Stimulated activated CD8-positive, alpha-beta memory T cell treated with anti-CD3 and anti-CD28 coated beads, Interleukin-15, amount 100 ng/mL, for 1 hour (primary cell): Measurements from ENCODE around the gene CEP162.
A peak's percentile ranks its signal among the peaks of the same experiment; 100 is the strongest.
"Not testable (repeated sequence)": the region's sequence is repeated elsewhere in the genome, so short reads cannot be mapped to it uniquely, and the experiment has no call there.

Experiments
- DNase-seq: peaks from one replicate; pipeline ENCODE4 v3.0.0-alpha.2; 2020; ENCODE audit warnings: low read depth

Gene CEP162, protein sequence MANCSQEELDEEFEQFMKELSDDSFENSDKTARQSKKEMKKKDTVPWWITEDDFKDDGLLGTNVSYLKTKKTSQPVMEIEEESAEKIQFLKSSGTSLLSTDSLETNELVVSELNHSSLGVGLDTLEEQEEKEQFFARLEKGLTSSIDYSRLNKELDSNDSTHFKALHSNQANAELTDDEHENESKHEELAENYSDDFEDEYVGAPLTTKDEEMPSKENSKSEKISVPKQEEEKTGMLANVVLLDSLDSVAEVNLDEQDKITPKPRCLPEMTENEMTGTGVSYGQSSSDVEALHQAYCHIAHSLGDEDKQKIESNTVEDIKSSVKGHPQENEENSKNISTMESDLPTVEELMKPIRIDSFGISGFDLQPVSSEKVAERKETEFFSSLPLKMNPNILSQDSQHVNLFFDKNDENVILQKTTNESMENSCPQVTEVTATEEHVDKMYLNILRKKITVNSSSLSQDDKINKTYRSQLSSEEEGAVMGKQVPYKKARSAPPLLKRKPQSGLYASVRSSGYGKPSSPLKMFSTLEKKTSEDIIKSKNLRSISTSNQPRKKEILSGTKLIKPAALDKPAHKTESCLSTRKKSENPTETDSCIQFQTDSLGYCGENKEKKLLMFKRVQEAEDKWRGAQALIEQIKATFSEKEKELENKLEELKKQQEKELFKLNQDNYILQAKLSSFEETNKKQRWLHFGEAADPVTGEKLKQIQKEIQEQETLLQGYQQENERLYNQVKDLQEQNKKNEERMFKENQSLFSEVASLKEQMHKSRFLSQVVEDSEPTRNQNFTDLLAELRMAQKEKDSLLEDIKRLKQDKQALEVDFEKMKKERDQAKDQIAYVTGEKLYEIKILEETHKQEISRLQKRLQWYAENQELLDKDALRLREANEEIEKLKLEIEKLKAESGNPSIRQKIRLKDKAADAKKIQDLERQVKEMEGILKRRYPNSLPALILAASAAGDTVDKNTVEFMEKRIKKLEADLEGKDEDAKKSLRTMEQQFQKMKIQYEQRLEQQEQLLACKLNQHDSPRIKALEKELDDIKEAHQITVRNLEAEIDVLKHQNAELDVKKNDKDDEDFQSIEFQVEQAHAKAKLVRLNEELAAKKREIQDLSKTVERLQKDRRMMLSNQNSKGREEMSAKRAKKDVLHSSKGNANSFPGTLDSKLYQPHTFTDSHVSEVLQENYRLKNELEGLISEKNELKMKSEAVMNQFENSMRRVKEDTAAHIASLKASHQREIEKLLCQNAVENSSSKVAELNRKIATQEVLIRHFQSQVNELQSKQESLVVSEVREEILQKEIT (N-terminal part only)

DNA sequence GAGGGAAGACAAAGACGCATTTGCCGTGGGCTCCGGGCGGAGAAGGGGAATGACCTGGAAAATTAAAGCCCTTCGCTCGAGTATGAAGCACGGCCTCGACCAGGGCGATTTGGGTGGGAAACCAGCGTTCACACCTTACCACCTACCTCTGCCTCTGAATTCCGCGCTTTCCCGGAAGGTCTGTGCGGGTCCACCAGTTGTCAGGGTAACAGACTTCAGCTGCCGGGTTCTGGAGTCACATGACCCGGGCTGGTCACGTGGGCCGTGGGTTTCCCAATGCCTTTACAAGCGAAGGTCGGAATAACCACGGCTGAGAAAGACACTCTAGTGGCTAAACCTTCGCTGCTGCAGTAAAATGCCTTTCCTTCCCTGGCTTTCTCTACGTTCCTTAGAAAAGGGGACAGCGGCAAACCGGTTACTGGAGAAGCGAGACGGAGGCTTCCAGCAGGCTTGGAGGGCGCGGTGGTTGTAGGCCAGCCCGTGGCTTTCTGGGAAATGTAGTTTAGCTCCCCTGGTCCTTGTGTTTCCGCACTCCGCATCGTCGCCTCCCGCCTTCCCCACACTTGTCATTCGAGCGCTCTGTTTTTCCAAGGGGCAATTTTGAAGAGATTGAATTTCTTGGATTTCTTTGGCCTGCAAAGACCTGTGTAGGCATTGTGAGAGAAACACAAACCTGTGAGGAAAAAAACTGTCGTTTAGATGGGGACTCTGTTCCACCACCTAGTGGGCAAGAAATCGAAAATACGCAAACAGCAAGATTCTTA is at the start of gene CEP162:
Gene CEP162, minus strand, starts transcription at position 210 of the 764 bp plus-strand sequence. CDS start 1,250 bp downstream, outside the sequence.
- peak; percentile 85 for DNase-seq

DNA sequence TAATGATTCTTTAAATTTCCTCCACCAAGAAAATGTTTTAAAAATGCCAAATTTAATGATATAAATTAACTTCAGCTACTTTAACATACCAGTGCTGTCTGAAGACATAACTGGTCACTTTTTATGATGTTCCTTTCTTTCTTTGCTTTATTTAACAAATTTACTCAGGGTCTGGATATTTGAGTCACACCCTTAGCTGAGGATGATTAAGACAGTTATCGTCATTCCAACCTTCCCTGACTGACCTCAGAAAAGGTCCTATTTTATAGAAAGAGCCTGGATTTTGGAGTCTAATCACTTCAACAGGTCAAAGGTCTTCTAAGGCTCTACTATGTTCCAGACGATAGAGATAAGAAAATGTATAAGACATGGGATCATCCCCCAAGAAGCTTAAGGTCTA is 47.4 kb upstream of the CEP162 start:
- DNase-seq, result no peak

DNA sequence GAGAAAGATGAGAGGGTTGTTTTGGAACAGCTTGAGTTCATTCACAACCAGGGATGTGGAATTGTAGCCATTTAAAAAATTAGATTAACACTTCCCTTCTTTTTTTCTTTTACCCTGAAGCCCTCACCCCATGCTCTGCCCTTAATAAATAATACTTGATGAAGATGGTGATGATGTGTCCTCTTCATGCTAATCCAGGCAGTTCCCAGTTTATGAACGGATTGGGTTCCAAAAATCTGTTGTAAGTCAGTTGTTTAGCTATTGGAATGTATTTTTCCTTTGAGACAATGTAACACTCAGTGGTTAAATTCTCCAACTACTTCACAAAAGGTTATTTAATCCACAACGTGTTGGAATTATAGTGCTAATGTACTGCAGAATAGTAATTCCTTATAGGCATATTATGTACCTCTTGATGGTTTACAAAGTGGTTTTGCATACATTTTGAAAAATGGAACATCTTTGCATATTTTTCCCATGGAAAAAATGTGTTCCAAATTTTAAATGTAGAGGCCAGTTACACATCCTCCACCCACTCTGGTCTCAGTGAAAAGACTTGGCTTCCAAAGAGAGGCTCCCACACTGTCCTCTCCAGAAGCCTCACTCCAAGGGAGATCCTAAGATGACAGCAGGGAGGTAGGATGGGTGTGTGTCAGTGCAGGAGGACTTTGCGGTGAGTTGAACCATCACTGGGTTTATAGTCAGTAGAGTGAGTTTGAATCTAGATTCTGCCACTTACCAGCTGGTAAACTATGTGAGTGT is 45.8 kb upstream of the CEP162 start:
- DNase-seq, result no peak

DNA sequence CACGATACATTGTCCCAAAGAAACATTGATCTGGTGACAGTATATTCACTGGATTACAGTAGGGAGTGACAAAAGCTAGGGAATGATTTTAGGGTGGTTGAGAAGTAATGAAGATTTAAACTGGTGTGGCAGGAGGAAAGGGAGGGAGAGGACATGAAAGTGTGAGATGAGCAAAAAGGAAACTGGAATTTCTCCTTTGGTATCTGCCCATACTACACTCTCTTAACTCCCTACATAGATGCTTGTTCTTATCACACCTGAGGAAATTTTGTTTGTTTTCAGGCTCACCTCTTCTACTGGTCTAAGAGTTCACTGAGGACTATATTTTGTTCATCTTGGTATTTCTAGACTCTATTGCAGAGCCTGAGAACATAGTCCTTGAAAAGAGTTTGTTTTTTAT is 44.9 kb upstream of the CEP162 start:
- no peak for DNase-seq

DNA sequence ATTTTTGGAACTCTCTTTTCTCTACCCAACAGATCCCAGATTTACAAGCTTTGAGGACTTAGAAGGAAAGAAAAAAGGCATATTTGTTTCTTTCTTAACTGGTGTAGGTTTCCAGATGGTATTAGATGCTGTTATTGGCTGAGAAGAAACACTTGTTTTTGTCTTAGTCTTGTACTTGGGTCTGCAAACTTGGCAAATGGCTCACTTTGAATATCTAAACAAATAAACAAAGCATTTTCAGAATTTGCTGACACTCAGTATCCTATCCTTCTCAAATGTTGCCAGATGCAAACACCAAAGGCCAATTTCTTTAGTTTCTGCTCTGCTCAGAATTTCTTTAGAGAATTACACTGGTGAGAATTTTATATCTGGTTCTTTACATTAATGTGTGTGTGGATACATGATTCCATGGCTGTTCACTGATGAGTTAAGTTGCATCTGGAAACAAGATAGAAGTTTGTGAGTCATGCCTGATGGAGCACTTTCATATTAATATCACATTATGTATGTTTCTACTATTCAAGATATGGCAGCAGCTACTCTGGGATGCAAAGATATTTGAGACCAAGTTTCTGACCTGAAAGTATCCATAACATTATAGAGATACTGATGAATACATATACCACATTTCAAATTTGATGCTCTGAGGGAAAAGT is 43.7 kb upstream of the CEP162 start:
- no peak for DNase-seq

DNA sequence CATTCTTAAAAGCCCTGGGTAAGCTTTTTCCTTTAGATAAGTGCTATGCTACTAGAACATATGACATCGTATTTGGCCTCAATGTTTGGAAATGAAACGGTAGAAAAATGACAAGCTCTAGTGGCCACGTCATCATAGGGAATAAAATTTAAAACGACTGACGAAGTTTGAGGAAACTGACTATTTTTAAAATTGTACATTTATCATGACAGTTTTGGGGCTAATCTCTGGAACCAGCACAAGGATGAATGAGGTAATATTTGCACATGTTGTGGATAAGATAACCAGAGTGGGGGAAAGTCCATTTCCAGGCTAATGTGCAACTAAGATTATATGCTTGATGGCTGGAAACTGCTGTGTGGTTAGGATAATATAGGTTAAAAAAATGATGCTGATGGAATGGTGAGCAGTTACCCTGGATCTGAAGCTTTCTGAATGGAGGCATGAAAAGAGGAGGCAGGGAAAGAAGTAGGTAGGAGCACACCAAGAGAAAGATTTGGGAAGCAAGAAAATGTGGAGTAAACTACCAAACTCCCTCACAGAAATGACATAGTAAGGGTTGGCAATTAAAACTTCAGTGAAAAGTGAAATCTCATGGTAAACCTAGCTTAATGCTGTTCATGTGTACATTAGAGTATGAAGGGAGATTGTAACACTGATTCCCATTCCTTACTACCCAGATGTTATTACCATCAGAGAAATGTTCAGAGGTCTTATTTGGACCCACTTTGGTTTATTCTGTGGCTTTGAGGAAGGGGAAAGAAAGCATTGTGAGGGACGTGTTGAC is 42.7 kb upstream of the CEP162 start:
- DNase-seq, result no peak

DNA sequence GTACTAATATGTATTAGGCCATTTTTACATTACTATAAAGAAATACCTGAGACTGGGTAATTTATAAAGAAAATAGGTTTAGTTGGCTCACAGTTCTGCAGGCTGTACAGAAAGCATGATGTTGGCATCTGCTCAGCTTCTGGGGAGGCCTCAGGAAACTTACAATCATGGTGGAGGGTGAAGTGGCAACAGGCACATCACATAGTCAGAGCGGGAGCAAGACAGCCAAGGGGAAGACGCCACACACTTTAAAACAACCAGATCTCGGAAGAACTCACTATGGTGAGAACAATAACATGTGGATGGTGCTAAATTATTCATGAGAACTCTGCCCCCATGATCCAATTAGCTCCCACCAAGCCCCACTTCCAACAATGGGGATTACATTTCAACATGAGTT is 41.3 kb upstream of the CEP162 start:
- DNase-seq, result no peak

DNA sequence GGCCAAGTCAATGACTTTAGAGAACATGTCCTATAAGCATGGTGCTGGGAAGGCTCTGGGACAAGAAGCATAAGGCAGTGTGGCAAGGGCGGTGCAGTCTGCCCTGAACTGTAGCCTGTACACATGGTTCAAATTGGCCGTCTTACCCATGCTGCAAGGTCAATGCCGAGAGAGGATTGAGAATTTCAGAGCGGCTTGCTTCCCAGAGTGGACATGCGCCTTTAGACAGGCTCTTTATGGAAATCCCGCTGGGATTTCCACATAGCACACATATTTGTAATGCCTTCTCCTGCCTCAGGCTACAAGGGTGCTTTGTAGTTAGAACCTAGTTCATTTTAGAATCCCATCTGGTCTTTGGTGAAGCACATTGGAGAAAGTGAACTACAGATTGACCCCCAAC is 36.1 kb upstream of the CEP162 start:
- DNase-seq, result no peak

DNA sequence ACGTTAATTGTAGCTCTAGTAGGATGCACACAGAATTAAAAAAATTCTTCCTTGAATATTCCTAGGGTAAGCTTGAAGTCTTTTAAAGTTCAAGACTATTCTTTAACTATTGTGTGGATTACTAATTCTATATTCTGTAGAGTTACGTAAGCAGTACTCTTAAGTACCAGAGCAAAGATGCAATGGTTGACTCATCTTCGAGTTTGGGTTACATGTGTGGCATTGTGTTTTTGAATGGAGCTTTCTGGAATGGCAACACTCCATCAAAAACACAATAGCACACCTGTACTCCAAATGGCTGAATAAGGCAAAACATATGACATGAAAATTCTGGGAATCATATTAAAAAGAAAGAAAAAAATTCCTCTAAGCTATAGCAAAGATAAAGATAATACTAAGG is 33.5 kb upstream of the CEP162 start:
- DNase-seq, result no peak

DNA sequence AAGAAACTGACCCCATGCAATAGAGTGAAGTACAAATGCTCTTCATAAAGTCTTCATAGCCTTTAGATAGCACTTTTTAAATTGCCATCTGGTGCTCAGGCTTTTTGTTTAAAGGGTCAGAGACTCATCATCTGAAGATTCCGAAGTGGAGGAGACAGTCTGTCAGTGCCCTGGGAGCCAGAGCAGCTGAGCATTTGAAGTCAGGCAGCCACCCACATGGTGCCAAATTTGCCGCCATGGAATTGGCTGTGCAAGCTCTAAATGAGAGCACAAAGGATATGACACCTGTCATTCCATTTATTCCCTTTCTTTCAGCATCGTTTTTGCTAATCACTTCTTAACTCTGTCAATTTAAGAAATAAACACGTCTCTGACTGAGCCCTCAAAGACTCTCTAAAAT is 32.8 kb upstream of the CEP162 start:
- DNase-seq, result no peak

DNA sequence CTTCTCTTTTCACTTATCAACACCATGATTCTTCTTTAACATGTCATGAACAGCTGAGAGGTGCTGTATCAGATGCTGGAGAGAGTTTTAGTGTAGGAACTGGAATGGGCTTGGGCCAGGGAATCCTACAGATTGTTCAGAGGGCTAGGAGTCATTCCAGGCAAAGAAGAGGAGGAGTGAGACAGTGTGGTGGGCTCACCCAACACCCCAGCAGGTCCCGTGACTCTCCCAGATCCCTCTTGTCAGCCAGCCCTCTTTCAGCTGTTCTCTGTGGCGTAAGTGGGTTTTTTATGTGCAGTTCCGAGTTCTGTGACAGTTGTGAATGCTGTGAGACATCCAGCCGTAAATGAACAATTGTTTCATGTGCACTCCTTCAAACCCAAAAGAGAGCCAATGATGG is 31.4 kb upstream of the CEP162 start:
- DNase-seq, result no peak

DNA sequence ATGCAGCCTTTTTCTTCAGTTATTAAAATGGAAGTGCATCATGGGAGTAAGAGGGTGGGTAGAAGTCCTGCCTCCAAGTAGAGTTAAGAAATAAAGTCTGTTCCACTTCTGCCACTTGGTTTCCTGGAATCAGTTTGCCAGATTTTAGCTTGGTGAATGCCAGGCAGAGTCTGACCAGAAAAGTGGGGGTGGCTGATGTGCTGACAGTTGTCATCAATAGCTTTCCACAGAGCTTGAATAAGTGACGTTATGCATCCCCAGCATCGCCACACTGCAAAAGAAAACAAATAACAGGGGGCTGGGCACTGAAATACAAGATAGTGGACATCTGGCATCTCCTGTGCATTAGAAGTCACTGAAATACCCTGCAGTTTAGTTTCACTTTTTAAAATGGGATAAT is 30.8 kb upstream of the CEP162 start:
- no peak for DNase-seq

DNA sequence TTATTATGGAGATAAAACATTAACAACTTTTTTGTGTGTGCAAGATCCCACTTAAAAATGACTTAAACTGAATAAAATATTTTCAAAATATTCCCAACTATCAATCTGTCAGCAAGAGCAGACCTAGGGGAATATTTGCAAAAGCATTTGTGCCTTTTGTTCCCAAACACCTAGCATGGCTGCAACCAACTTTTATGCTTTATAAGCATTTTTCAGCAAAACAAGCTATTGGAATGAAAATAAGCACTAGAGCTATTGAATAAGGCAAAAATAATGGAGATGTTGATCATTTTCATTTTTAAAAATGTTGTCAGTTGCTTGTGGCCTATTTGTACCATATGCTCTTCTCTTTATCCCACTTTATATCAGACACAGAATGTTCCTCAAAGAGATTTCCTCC is 28.2 kb upstream of the CEP162 start:
- no peak for DNase-seq

DNA sequence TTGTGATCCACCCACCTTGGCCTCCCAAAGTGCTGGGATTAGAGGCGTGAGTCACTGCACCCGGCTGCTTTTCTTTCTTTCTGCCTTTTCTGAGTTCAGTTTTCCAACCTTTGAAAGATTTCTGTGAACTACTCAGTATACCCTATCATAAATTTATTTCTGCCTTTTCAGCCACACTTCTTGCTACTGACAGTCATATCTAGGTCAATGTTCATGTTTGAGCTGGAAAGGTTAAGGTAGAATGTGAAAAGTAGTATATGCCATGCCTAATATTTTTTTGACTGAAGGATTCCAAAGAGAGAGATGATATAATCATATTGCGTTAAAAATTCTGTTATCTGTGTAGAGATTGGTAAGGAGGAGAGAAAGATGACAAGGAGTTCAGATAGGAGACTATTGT is 25.9 kb upstream of the CEP162 start:
- no peak for DNase-seq

DNA sequence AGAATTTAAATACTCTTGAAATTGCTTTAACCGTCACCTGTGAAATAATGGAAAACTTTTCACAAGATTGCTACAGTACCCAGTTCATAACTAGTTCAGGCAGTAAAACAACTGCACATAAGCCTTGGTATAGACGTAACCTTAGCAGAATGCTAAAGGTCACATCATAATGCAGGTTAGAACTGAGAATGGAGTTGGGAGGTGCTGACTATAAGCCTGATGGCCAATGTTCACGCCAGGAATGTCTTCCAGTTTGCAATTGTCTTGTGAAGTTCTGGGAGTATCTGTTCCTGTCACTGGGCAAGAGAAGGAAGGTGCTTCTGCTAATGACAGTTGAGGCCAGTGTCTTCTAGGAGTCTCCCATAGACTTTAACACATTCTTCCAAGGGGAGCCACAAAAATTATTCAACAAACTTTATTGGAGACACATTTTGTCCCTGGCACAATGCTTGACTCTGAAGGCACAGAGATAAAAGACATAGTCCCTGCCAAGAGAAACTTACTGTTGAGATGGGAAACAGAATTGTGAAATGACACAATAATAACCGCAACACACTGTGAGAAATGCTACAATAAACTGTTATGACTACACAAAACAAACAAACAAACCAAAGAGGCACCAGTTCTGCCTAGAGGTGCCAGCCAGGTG is 24.6 kb upstream of the CEP162 start:
- DNase-seq, result no peak

DNA sequence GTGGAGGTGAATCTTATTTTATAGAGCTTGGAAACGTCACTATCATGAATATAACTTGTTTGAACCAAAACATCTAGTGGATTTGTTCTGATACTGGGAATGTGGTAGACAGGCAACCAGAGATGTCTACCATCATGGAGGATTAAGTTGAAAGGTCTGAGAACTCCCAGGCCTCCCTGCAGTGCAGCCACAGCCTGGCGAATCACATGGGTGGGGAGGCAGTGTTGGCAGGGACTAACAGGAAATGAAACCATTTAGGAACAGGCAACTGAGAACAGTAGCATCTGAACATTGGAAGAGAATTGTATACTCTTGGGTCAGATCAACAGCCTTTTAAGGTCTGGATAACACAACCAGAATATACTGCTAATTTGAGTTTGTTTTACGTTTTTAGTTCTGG is 22.3 kb upstream of the CEP162 start:
- no peak for DNase-seq

DNA sequence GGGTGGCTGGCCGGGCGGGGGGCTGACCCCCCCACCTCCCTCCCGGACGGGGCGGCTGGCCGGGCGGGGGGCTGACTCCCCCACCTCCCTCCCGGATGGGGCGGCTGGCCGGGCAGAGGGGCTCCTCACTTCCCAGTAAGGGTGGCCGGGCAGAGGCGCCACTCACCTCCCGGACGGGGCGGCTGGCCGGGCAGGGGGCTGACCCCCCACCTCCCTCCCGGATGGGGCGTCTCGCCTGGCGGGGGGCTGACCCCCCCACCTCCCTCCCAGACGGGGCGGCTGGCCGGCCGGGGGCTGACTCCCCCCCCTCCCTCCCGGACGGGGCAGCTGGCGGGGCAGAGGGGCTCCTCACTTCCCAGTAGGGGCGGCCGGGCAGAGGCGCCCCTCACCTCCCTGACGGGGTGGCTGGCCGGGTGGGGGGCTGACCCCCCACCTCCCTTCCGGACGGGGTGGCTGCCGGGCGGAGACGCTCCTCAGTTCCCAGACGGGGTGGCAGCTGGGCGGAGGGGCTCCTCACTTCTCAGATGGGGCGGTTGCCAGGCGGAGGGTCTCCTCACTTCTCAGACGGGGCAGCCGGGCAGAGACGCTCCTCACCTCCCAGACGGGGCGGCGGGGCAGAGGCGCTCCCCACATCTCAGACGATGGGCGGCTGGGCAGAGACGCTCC is 17.1 kb upstream of the CEP162 start:
- not testable (repeated sequence) for DNase-seq

DNA sequence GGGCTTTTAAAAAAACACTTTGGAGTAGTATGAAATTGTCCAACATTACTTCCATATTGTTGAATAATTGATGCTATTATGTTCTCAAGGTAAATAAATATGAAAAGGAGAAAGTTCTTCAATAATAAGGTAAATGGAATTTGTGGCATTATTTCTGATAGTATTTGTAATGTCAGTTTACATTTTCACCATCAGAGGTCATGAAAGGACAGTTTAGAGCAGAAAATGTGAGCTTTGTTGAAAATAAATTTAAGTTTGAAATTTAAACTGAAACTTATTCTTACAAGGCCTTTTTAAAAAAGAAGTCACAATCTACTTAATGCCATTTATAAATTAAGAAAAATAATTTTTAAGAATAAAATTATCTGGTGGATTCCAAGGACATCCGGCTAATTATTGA is 15.8 kb upstream of the CEP162 start:
- no peak for DNase-seq
